PFSK-1 (cell line): ENCODE measurements around the gene ANAPC7.

Experiments used
- FOXP2 ChIP-seq: optimal IDR thresholded peaks from 2 replicates; pipeline ENCODE3; 2011; ENCODE audit warnings: borderline replicate concordance, control low read depth, inconsistent platforms; ENCODE audit not compliant: insufficient read depth; ENCODE audit errors: extremely low read length, extremely low read depth
- POLR2AphosphoS5 ChIP-seq: IDR thresholded peaks from 2 replicates; pipeline ENCODE4 v1.6.1; 2012; ENCODE audit warnings: low read depth, mild to moderate bottlenecking, control low read depth, low read length, moderate library complexity
- SIN3A ChIP-seq: IDR thresholded peaks from 2 replicates; pipeline ENCODE4 v1.6.1; 2012; ENCODE audit warnings: mild to moderate bottlenecking, low read length, moderate library complexity, borderline replicate concordance; ENCODE audit not compliant: insufficient read depth
- TAF1 ChIP-seq: IDR thresholded peaks from 2 replicates; pipeline ENCODE4 v1.6.1; 2012; ENCODE audit warnings: low read length, control low read depth, borderline replicate concordance; ENCODE audit not compliant: insufficient read depth
- TF ChIP-seq, protein P1 (sequence below), 2 experiments: IDR thresholded peaks; 2 replicates each; pipeline versions ENCODE4 v1.6.1 to v1.8.0; 2011 to 2012; ENCODE audit warnings: low read depth in 2 of 2, low read length in 2 of 2, control low read depth in 1 of 2, inconsistent platforms in 1 of 2, mild to moderate bottlenecking in 1 of 2, moderate library complexity in 1 of 2; ENCODE audit not compliant: insufficient read depth in 1 of 2

Gene ANAPC7

DNA sequence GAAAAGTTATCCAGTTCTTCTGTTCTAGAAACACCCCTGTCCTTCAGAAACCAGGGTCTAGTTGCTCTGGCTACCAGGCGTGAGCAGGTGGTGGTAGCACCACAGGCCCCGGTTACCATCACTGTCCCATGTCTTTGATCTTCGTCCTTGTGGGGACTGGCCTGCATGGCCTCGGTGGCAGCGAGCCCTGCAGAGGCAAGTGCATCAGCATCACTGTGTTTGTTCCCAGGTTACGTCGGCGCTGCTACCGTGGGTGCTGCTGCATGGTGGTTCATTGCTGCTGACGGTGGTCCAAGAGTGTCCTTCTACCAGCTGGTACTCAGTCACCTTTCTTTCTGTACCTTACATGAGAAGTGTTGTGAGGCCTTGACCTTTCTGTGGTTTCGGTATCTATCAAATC is 58.9 kb downstream of the ANAPC7 start:
- TF ChIP-seq TAF1 (no peak), POLR2AphosphoS5 (no peak), FOXP2 (no peak), SIN3A (no peak)
- TF ChIP-seq, protein P1, sequence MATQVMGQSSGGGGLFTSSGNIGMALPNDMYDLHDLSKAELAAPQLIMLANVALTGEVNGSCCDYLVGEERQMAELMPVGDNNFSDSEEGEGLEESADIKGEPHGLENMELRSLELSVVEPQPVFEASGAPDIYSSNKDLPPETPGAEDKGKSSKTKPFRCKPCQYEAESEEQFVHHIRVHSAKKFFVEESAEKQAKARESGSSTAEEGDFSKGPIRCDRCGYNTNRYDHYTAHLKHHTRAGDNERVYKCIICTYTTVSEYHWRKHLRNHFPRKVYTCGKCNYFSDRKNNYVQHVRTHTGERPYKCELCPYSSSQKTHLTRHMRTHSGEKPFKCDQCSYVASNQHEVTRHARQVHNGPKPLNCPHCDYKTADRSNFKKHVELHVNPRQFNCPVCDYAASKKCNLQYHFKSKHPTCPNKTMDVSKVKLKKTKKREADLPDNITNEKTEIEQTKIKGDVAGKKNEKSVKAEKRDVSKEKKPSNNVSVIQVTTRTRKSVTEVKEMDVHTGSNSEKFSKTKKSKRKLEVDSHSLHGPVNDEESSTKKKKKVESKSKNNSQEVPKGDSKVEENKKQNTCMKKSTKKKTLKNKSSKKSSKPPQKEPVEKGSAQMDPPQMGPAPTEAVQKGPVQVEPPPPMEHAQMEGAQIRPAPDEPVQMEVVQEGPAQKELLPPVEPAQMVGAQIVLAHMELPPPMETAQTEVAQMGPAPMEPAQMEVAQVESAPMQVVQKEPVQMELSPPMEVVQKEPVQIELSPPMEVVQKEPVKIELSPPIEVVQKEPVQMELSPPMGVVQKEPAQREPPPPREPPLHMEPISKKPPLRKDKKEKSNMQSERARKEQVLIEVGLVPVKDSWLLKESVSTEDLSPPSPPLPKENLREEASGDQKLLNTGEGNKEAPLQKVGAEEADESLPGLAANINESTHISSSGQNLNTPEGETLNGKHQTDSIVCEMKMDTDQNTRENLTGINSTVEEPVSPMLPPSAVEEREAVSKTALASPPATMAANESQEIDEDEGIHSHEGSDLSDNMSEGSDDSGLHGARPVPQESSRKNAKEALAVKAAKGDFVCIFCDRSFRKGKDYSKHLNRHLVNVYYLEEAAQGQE (IDR thresholded peaks at IDR 0.05; ENCODE audit: insufficient read depth in 1 of 2, low read depth in 2 of 2, low read length in 2 of 2) = no peak

GRCh38 chr12:110343736-110344555 is 59.6 kb downstream of the ANAPC7 start:
- no peak for TF ChIP-seq POLR2AphosphoS5
- no peak for TF ChIP-seq FOXP2
- TF ChIP-seq, protein P1 (IDR thresholded peaks at IDR 0.05; ENCODE audit: insufficient read depth in 1 of 2, low read depth in 2 of 2, low read length in 2 of 2) = no peak
- no peak for TF ChIP-seq SIN3A
- no peak for TF ChIP-seq TAF1

- TF ChIP-seq, protein P1 (IDR thresholded peaks at IDR 0.05; ENCODE audit: insufficient read depth in 1 of 2, low read depth in 2 of 2, low read length in 2 of 2) = no peak
- no peak for TF ChIP-seq SIN3A
- no peak for TF ChIP-seq POLR2AphosphoS5
- no peak for TF ChIP-seq FOXP2
- TF ChIP-seq TAF1 = no peak
Measured at GRCh38 chr12:110343114-110343513, 60.4 kb downstream of the ANAPC7 start.

- no peak for TF ChIP-seq SIN3A
- no peak for TF ChIP-seq POLR2AphosphoS5
- no peak for TF ChIP-seq FOXP2
- TF ChIP-seq, protein P1 (IDR thresholded peaks at IDR 0.05; ENCODE audit: insufficient read depth in 1 of 2, low read depth in 2 of 2, low read length in 2 of 2) = no peak
- TF ChIP-seq TAF1 = no peak
Measured at GRCh38 chr12:110342157-110342556, 61.4 kb downstream of the ANAPC7 start.
